Activated T-helper 17 cell treated with anti-CD3 and anti-CD28 coated beads, Interleukin-2, amount 50 U/mL, for 72 hours (primary cell): ENCODE results near the gene C6orf62. TPM values are rescaled to one million over a fixed set of nuclear protein-coding genes. Genes with fewer than 3 reads are reported as not detected.
"Not testable (repeated sequence)": the region's sequence is repeated elsewhere in the genome, so short reads cannot be mapped to it uniquely, and the experiment has no call there.

Experiments
- ATAC-seq: fragments of 150-1000 bp; cut with Tn5 transposase; replicated peaks from 2 replicates; pipeline ENCODE4 v1.10.0; 2021; ENCODE audit warnings: mild to moderate bottlenecking, moderate library complexity
- H3K27ac Mint-ChIP-seq: one replicate; pipeline ENCODE4 v1.8.0; 2022; ENCODE audit warnings: mixed read lengths
- H3K27me3 Mint-ChIP-seq: one replicate; pipeline ENCODE4 v1.8.0; 2022; ENCODE audit warnings: mixed read lengths
- H3K36me3 Mint-ChIP-seq: one replicate; pipeline ENCODE4 v1.8.0; 2022; ENCODE audit warnings: low read depth, mild to moderate bottlenecking, mixed read lengths
- H3K4me1 Mint-ChIP-seq: one replicate; pipeline ENCODE4 v1.8.0; 2022; ENCODE audit warnings: mixed read lengths
- H3K4me3 Mint-ChIP-seq: one replicate; pipeline ENCODE4 v1.8.0; 2022; ENCODE audit warnings: mild to moderate bottlenecking, mixed read lengths
- H3K9me3 Mint-ChIP-seq: one replicate; pipeline ENCODE4 v1.8.0; 2022; ENCODE audit warnings: mixed read lengths
- total RNA-seq, 2 donors: library from RNA; stranded (reverse); gene quantifications; one replicate each; pipeline ENCODE4 v1.2.3, GENCODE V29; 2022

C6orf62 gene
- total RNA-seq, 2 donors from 2014 or later: 106 to 185 TPM

- Mint-ChIP-seq H3K27ac (no peak overlapping the region), H3K9me3 (no peaks in the 10 kb centered on the region), H3K4me3 (no peak overlapping the region), H3K27me3 (peaks cover 8% of the 10 kb centered on the region), H3K4me1 (no peaks in the 10 kb centered on the region), H3K36me3 (no peaks in the 10 kb centered on the region)
- ATAC-seq: no peak
Observed at GRCh38 chr6:24752917-24753492, 34.1 kb upstream of the C6orf62 start.

- ATAC-seq: no peak
Observed at GRCh38 chr6:24752503-24752902, 33.5 kb upstream of the C6orf62 start.

GRCh38 chr6:24750878-24751277, 31.9 kb upstream of the C6orf62 start:
- ATAC-seq, H3K36me3 Mint-ChIP-seq, H3K27me3 Mint-ChIP-seq, H3K4me1 Mint-ChIP-seq, H3K9me3 Mint-ChIP-seq: not testable (repeated sequence)
- H3K27ac Mint-ChIP-seq: peak overlapping the region; percentile 39
- peak overlapping the region; percentile 0 for H3K4me3 Mint-ChIP-seq

More at GRCh38 chr6:24752503-24752902, 33.5 kb upstream of the C6orf62 start:
- no peaks in the 10 kb centered on the region for H3K36me3 Mint-ChIP-seq
- H3K27me3 Mint-ChIP-seq: peaks cover 8% of the 10 kb centered on the region
- H3K9me3 Mint-ChIP-seq: no peaks in the 10 kb centered on the region
- H3K4me1 Mint-ChIP-seq: no peaks in the 10 kb centered on the region
- H3K27ac Mint-ChIP-seq: no peak overlapping the region
- no peak overlapping the region for H3K4me3 Mint-ChIP-seq

GRCh38 chr6:24749297-24749696, 30.3 kb upstream of the C6orf62 start:
- H3K4me1 Mint-ChIP-seq: no peaks in the 10 kb centered on the region
- ATAC-seq: no peak
- H3K27ac Mint-ChIP-seq: no peak overlapping the region
- no peak overlapping the region for H3K4me3 Mint-ChIP-seq
- H3K27me3 Mint-ChIP-seq: peaks cover 8% of the 10 kb centered on the region
- H3K9me3 Mint-ChIP-seq: no peaks in the 10 kb centered on the region
- H3K36me3 Mint-ChIP-seq: no peaks in the 10 kb centered on the region

GRCh38 chr6:24744911-24745310, 26.0 kb upstream of the C6orf62 start:
- H3K27ac Mint-ChIP-seq: no peak overlapping the region
- peaks cover 8% of the 10 kb centered on the region for H3K27me3 Mint-ChIP-seq
- H3K9me3 Mint-ChIP-seq: peaks cover 3% of the 10 kb centered on the region
- peaks cover 17% of the 10 kb centered on the region for H3K4me1 Mint-ChIP-seq
- ATAC-seq: no peak
- no peak overlapping the region for H3K4me3 Mint-ChIP-seq
- H3K36me3 Mint-ChIP-seq: no peaks in the 10 kb centered on the region

GRCh38 chr6:24743944-24744335, 25.0 kb upstream of the C6orf62 start:
- H3K4me1 Mint-ChIP-seq: peaks cover 17% of the 10 kb centered on the region
- H3K27me3 Mint-ChIP-seq: peaks cover 3% of the 10 kb centered on the region
- no peak for ATAC-seq
- peak overlapping the region; percentile 85 for H3K27ac Mint-ChIP-seq
- no peaks in the 10 kb centered on the region for H3K36me3 Mint-ChIP-seq
- H3K9me3 Mint-ChIP-seq: peaks cover 3% of the 10 kb centered on the region
- H3K4me3 Mint-ChIP-seq: peak overlapping the region; percentile 57

GRCh38 chr6:24743265-24743943, 24.4 kb upstream of the C6orf62 start:
- H3K27ac Mint-ChIP-seq: peak overlapping the region; percentile 85
- no peaks in the 10 kb centered on the region for H3K36me3 Mint-ChIP-seq
- H3K4me1 Mint-ChIP-seq: peaks cover 17% of the 10 kb centered on the region
- peak overlapping the region; percentile 57 for H3K4me3 Mint-ChIP-seq
- ATAC-seq: peak; percentile 95
- H3K9me3 Mint-ChIP-seq: peaks cover 3% of the 10 kb centered on the region
- no peaks in the 10 kb centered on the region for H3K27me3 Mint-ChIP-seq

GRCh38 chr6:24742216-24742738, 23.3 kb upstream of the C6orf62 start:
- peaks cover 17% of the 10 kb centered on the region for H3K4me1 Mint-ChIP-seq
- H3K9me3 Mint-ChIP-seq: peaks cover 3% of the 10 kb centered on the region
- no peaks in the 10 kb centered on the region for H3K36me3 Mint-ChIP-seq
- peak overlapping the region; percentile 85 for H3K27ac Mint-ChIP-seq
- H3K27me3 Mint-ChIP-seq: no peaks in the 10 kb centered on the region
- peak overlapping the region; percentile 57 for H3K4me3 Mint-ChIP-seq
- no peak for ATAC-seq

GRCh38 chr6:24740861-24741260, 21.9 kb upstream of the C6orf62 start:
- ATAC-seq: no peak
- H3K4me3 Mint-ChIP-seq: no peak overlapping the region
- H3K36me3 Mint-ChIP-seq: no peaks in the 10 kb centered on the region
- no peak overlapping the region for H3K27ac Mint-ChIP-seq
- H3K4me1 Mint-ChIP-seq: peaks cover 17% of the 10 kb centered on the region
- peaks cover 3% of the 10 kb centered on the region for H3K9me3 Mint-ChIP-seq
- no peaks in the 10 kb centered on the region for H3K27me3 Mint-ChIP-seq

- H3K9me3 Mint-ChIP-seq: peaks cover 3% of the 10 kb centered on the region
- H3K4me3 Mint-ChIP-seq: no peak overlapping the region
- ATAC-seq: no peak
- H3K27ac Mint-ChIP-seq: no peak overlapping the region
- H3K36me3 Mint-ChIP-seq: no peaks in the 10 kb centered on the region
- peaks cover 16% of the 10 kb centered on the region for H3K4me1 Mint-ChIP-seq
- H3K27me3 Mint-ChIP-seq: no peaks in the 10 kb centered on the region
Observed at GRCh38 chr6:24738741-24739140, 19.8 kb upstream of the C6orf62 start.

GRCh38 chr6:24734710-24735109, 15.8 kb upstream of the C6orf62 start:
- not testable (repeated sequence) for H3K36me3 Mint-ChIP-seq, H3K27ac Mint-ChIP-seq, H3K4me3 Mint-ChIP-seq, H3K27me3 Mint-ChIP-seq, H3K4me1 Mint-ChIP-seq, ATAC-seq, H3K9me3 Mint-ChIP-seq

GRCh38 chr6:24734166-24734565, 15.2 kb upstream of the C6orf62 start:
- Mint-ChIP-seq H3K4me1 (no peaks in the 10 kb centered on the region), H3K27ac (no peak overlapping the region), H3K4me3 (no peak overlapping the region), H3K9me3 (peaks cover 4% of the 10 kb centered on the region), H3K36me3 (no peaks in the 10 kb centered on the region), H3K27me3 (no peaks in the 10 kb centered on the region)
- ATAC-seq: no peak

- not testable (repeated sequence) for H3K9me3 Mint-ChIP-seq, H3K27me3 Mint-ChIP-seq, H3K4me3 Mint-ChIP-seq, ATAC-seq, H3K4me1 Mint-ChIP-seq, H3K36me3 Mint-ChIP-seq, H3K27ac Mint-ChIP-seq
Observed at GRCh38 chr6:24731456-24732134, 12.6 kb upstream of the C6orf62 start.

- not testable (repeated sequence) for H3K27ac Mint-ChIP-seq, H3K36me3 Mint-ChIP-seq, H3K9me3 Mint-ChIP-seq, H3K27me3 Mint-ChIP-seq, ATAC-seq, H3K4me1 Mint-ChIP-seq, H3K4me3 Mint-ChIP-seq
Observed at GRCh38 chr6:24730653-24731052, 11.7 kb upstream of the C6orf62 start.

GRCh38 chr6:24723270-24723669, 4.3 kb upstream of the C6orf62 start:
- peaks cover 32% of the 10 kb centered on the region for H3K36me3 Mint-ChIP-seq
- H3K4me3 Mint-ChIP-seq: peak overlapping the region; percentile 50
- no peak for ATAC-seq
- H3K9me3 Mint-ChIP-seq: no peaks in the 10 kb centered on the region
- no peaks in the 10 kb centered on the region for H3K4me1 Mint-ChIP-seq
- H3K27me3 Mint-ChIP-seq: peaks cover under 1% of the 10 kb centered on the region
- no peak overlapping the region for H3K27ac Mint-ChIP-seq
